ENCODE data around the gene DNAJC13.

DNA sequence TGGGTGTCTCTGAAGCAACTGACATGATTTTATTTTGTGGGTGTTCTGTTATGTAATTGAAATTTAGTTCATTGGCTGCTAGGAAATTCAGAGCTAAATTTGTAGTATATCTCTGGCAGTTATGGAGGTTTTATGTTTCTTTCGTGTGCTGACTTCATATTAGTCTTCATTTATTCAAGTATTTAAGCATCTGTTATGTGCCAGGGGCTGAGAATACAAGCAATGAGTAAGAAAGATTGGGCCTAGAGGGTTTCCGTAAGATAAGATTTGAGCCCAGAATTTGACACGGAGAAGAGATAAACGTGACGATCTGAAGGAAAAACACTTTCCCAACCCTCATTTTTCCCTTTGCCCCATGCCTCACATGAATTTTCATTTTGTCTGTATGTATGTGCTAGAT, 104.6 kb downstream of the DNAJC13 start:
- TF ChIP-seq POLR2AphosphoS5 (IDR thresholded peaks at IDR 0.05; ENCODE audit: low read depth, low read length) = no peak
- no peak for TF ChIP-seq ZNF274 (IDR thresholded peaks at IDR 0.05; ENCODE audit: low read depth, low read length)
- TF ChIP-seq, protein P1, sequence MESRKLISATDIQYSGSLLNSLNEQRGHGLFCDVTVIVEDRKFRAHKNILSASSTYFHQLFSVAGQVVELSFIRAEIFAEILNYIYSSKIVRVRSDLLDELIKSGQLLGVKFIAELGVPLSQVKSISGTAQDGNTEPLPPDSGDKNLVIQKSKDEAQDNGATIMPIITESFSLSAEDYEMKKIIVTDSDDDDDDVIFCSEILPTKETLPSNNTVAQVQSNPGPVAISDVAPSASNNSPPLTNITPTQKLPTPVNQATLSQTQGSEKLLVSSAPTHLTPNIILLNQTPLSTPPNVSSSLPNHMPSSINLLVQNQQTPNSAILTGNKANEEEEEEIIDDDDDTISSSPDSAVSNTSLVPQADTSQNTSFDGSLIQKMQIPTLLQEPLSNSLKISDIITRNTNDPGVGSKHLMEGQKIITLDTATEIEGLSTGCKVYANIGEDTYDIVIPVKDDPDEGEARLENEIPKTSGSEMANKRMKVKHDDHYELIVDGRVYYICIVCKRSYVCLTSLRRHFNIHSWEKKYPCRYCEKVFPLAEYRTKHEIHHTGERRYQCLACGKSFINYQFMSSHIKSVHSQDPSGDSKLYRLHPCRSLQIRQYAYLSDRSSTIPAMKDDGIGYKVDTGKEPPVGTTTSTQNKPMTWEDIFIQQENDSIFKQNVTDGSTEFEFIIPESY (IDR thresholded peaks at IDR 0.05; ENCODE audit: extremely low read depth, insufficient replicate concordance, low read length) = no peak
- TF ChIP-seq, protein P2, sequence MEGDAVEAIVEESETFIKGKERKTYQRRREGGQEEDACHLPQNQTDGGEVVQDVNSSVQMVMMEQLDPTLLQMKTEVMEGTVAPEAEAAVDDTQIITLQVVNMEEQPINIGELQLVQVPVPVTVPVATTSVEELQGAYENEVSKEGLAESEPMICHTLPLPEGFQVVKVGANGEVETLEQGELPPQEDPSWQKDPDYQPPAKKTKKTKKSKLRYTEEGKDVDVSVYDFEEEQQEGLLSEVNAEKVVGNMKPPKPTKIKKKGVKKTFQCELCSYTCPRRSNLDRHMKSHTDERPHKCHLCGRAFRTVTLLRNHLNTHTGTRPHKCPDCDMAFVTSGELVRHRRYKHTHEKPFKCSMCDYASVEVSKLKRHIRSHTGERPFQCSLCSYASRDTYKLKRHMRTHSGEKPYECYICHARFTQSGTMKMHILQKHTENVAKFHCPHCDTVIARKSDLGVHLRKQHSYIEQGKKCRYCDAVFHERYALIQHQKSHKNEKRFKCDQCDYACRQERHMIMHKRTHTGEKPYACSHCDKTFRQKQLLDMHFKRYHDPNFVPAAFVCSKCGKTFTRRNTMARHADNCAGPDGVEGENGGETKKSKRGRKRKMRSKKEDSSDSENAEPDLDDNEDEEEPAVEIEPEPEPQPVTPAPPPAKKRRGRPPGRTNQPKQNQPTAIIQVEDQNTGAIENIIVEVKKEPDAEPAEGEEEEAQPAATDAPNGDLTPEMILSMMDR (IDR thresholded peaks at IDR 0.05 in 2 of 3, conservative IDR thresholded peaks at IDR 0.05 in 1 of 3; ENCODE audit: borderline replicate concordance in 1 of 3, insufficient read depth in 1 of 3, low read depth in 2 of 3, low read length in 2 of 3) = no peak
- TF ChIP-seq POLR2A (IDR thresholded peaks at IDR 0.05; ENCODE audit: borderline replicate concordance, extremely low read depth, insufficient read depth, insufficient read length) = no peak
